Measurements from ENCODE around the gene IQGAP2. TPM values are rescaled to one million over a fixed set of nuclear protein-coding genes. Genes with fewer than 3 reads are reported as not detected.

IQGAP2 gene
- total and polyA plus RNA-seq, 9 of the 15 experiments (the other 6 are each of a cell fraction or from before 2014, with no cell fraction given): 8.7 to 23.2 (median 17.4) TPM

GRCh38 chr5:76744632-76745031 lies 341.5 kb downstream of the IQGAP2 start:
- H3K4me3 ChIP-seq: no peak overlapping the region
- H3K9me1 ChIP-seq (ENCODE audit: control insufficient read depth, insufficient read depth, low read length): no peaks in the 10 kb centered on the region
- WGBS (ENCODE audit: insufficient coverage, low coverage, missing lambda C conversion rate): 19% methylated on average over 2 of the region's 2 CpGs
- H3K27ac ChIP-seq (ENCODE audit: extremely low read depth, low read depth, low read length): no peak overlapping the region
- intact Hi-C loops (cut with micrococcal nuclease): no loop called here
- no peaks in the 10 kb centered on the region for H3K9me3 ChIP-seq (replicated peaks; ENCODE audit: control insufficient read depth, insufficient read depth, low read depth, low read length)
- no peak overlapping the region for H2AFZ ChIP-seq (ENCODE audit: low read depth, low read length)
- H3K4me1 ChIP-seq (replicated peaks in 1 of 2; ENCODE audit: control insufficient read depth in 2 of 2, insufficient read depth in 2 of 2, low read length in 2 of 2): peaks cover 3 to 4% of the 10 kb centered on the region in 2 experiments; a peak in 3 of 5 replicates
- ATAC-seq (no peak), DNase-seq (ENCODE audit: extremely low read depth in 1 of 4, low spot score in 3 of 4) (no peak), FAIRE-seq (no peak)
- H3K79me2 ChIP-seq (ENCODE audit: control insufficient read depth, insufficient read depth, low read length): no peaks in the 10 kb centered on the region
- H3K27me3 ChIP-seq (ENCODE audit: control insufficient read depth in 2 of 2, insufficient read depth in 2 of 2, low read length in 2 of 2): no peaks in the 10 kb centered on the region
- no peaks in the 10 kb centered on the region for H3K36me3 ChIP-seq (ENCODE audit: control insufficient read depth, insufficient read depth, low read length)
- CTCF ChIA-PET (ENCODE audit: low intra/inter-chr PET ratio): no interaction called here
- no peak overlapping the region for H3K9ac ChIP-seq (ENCODE audit: insufficient read depth in 1 of 2, low read depth in 2 of 2, low read length in 2 of 2)
- H4K20me1 ChIP-seq (replicated peaks; ENCODE audit: control insufficient read depth, insufficient read depth, low read length): no peaks in the 10 kb centered on the region
- in situ Hi-C loops (cut with MboI): no loop called here
- H3K4me2 ChIP-seq (ENCODE audit: insufficient read depth, low read length): no peak overlapping the region
- POLR2A ChIA-PET: no interaction called here
- no TSS peak for BruUV-seq (replicated peaks)
- peak; percentile 68 for TF ChIP-seq PRDM10 (IDR thresholded peaks at IDR 0.05; ENCODE audit: partially characterized antibody)
- TF ChIP-seq E2F3 (CRISPR knock-in tag; IDR thresholded peaks at IDR 0.05): no peak
- TF ChIP-seq GABPA (tag; conservative IDR thresholded peaks at IDR 0.05; ENCODE audit: low read depth): no peak
- TF ChIP-seq KAT2B (IDR thresholded peaks at IDR 0.05; ENCODE audit: low read depth, low read length): no peak
- TF ChIP-seq ELF4 (CRISPR knock-in tag; IDR thresholded peaks at IDR 0.05): no peak
